SU-DHL-6 (cell line): ENCODE results near the gene VSTM2B.

Experiments used
- H2AFZ ChIP-seq: fragments of 200-600 bp; sonication (generic); 2 replicates; pipeline ENCODE4 v1.6.1; 2014; ENCODE audit warnings: low read depth, mild to moderate bottlenecking, moderate library complexity, mixed read lengths, antibody characterized with exemption, low read length; ENCODE audit not compliant: severe bottlenecking
- H3F3A ChIP-seq: fragments of 200-600 bp; shearing (Covaris generic); 2 replicates; pipeline ENCODE4 v1.6.0; 2016; ENCODE audit warnings: antibody characterized with exemption, mild to moderate bottlenecking; ENCODE audit not compliant: insufficient read depth
- H3K27ac ChIP-seq: fragments of 200-600 bp; sonication (generic); 2 replicates; pipeline ENCODE4 v1.5.1; 2016; ENCODE audit warnings: low read depth, mild to moderate bottlenecking, low read length, moderate library complexity, mixed read lengths
- H3K27me3 ChIP-seq: fragments of 200-600 bp; sonication (generic), shearing (Covaris generic); 2 replicates; pipeline ENCODE4 v1.6.0; 2014; ENCODE audit warnings: mild to moderate bottlenecking, low read length
- H3K36me3 ChIP-seq: fragments of 200-600 bp; sonication (generic); 2 replicates; pipeline ENCODE4 v1.6.1; 2014; ENCODE audit warnings: mild to moderate bottlenecking, low read length, mixed read lengths
- H3K4me2 ChIP-seq: fragments of 300-600, 200-600 bp; shearing (Covaris generic), sonication (generic); 2 replicates; pipeline ENCODE4 v1.6.0; 2014; ENCODE audit warnings: low read length, low read depth, mild to moderate bottlenecking; ENCODE audit not compliant: poor library complexity, severe bottlenecking
- H3K4me3 ChIP-seq: fragments of 200-600 bp; sonication (generic); 2 replicates; pipeline ENCODE4 v1.5.1; 2014; ENCODE audit warnings: antibody characterized with exemption, low read length, mild to moderate bottlenecking, mixed read lengths; ENCODE audit not compliant: insufficient read depth, poor library complexity, severe bottlenecking
- H3K79me2 ChIP-seq: fragments of 200-600 bp; sonication (generic); 2 replicates; pipeline ENCODE4 v1.6.1; 2014; ENCODE audit warnings: mild to moderate bottlenecking, low read length, moderate library complexity; ENCODE audit not compliant: insufficient read depth
- H3K9ac ChIP-seq: fragments of 200-600 bp; sonication (generic); 2 replicates; pipeline ENCODE4 v1.7.0; 2014; ENCODE audit warnings: mild to moderate bottlenecking, low read length
- H3K9me2 ChIP-seq: fragments of 200-600 bp; sonication (generic); replicated peaks from 2 replicates; pipeline ENCODE4 v1.6.1; 2014; ENCODE audit warnings: low read length; ENCODE audit not compliant: insufficient read depth
- H3K9me3 ChIP-seq: fragments of 200-600 bp; sonication (generic); 2 replicates; pipeline ENCODE4 v1.6.1; 2014; ENCODE audit warnings: low read length, mixed read lengths; ENCODE audit not compliant: insufficient read depth
- H4K20me1 ChIP-seq: fragments of 200-600 bp; sonication (generic); 2 replicates; pipeline ENCODE4 v1.6.1; 2014; ENCODE audit warnings: low read depth, mild to moderate bottlenecking, antibody characterized with exemption, low read length, moderate library complexity, mixed read lengths
- EZH2phosphoT487 ChIP-seq: fragments of 200-600 bp; sonication (generic), shearing (Covaris generic); conservative IDR thresholded peaks from 2 replicates; pipeline ENCODE4 v1.6.1; 2018; ENCODE audit warnings: mild to moderate bottlenecking, antibody characterized with exemption, low read length, moderate library complexity, mixed read lengths
- TF ChIP-seq, protein P1 (sequence below): fragments of 200-600 bp; sonication (generic); IDR thresholded peaks from one replicate; pipeline ENCODE4 v1.5.1; 2017; ENCODE audit warnings: antibody characterized with exemption, mild to moderate bottlenecking, low read length, moderate library complexity; ENCODE audit not compliant: insufficient read depth, poor library complexity, severe bottlenecking

Gene VSTM2B

DNA sequence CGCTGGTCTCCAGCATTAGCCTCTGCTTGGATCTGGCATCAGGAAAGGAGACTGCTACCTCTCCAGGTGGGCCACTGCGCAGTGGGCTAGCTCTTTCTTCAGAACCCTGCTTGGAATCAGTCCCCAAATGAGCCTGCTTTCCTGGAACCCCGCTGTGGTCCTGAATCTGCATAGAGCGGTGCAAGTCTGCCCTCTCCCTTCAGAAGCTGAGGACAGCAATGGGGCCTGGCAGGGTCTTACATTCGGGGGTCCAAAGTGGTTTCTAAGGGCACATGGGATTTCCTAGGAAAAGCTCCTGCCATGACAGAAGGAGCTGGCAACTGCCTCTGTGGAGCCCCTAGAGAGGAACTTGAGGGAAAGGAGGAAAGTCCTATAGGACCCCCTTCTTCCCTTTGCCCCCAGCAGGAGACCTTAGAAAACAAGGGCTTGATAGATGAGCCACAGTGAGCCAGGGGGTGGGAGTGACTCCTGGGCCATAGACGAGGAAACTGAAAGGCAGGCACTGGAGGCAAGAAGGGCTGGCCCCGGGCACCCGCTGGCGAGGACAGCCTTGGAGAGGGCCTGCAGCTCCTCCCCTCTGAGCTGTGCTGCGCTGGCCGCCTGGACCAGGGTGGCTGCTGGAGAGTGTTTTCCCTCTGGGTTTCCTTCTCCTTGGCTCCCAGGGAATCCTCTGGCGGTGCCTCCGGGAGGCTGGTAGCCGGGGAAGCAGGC lies 1.4 kb upstream of the VSTM2B start:
- Histone ChIP-seq H3F3A (no peaks in the 10 kb centered on the region), H3K4me3 (no peak overlapping the region), H4K20me1 (no peaks in the 10 kb centered on the region), H3K9me2 (no peaks in the 10 kb centered on the region), H3K27ac (no peak overlapping the region), H3K9ac (no peak overlapping the region), H3K27me3 (no peaks in the 10 kb centered on the region), H2AFZ (no peak overlapping the region), H3K9me3 (no peaks in the 10 kb centered on the region), H3K4me2 (no peak overlapping the region), H3K79me2 (no peaks in the 10 kb centered on the region), H3K36me3 (no peaks in the 10 kb centered on the region)
- TF ChIP-seq EZH2phosphoT487: no peak
- TF ChIP-seq, protein P1, sequence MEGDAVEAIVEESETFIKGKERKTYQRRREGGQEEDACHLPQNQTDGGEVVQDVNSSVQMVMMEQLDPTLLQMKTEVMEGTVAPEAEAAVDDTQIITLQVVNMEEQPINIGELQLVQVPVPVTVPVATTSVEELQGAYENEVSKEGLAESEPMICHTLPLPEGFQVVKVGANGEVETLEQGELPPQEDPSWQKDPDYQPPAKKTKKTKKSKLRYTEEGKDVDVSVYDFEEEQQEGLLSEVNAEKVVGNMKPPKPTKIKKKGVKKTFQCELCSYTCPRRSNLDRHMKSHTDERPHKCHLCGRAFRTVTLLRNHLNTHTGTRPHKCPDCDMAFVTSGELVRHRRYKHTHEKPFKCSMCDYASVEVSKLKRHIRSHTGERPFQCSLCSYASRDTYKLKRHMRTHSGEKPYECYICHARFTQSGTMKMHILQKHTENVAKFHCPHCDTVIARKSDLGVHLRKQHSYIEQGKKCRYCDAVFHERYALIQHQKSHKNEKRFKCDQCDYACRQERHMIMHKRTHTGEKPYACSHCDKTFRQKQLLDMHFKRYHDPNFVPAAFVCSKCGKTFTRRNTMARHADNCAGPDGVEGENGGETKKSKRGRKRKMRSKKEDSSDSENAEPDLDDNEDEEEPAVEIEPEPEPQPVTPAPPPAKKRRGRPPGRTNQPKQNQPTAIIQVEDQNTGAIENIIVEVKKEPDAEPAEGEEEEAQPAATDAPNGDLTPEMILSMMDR: no peak

- no peak overlapping the region for H2AFZ ChIP-seq
- H3F3A ChIP-seq: no peaks in the 10 kb centered on the region
- TF ChIP-seq, protein P1: no peak
- no peak for TF ChIP-seq EZH2phosphoT487
- no peak overlapping the region for H3K9ac ChIP-seq
- no peaks in the 10 kb centered on the region for H3K9me3 ChIP-seq
- H3K9me2 ChIP-seq: no peaks in the 10 kb centered on the region
- H3K36me3 ChIP-seq: no peaks in the 10 kb centered on the region
- no peaks in the 10 kb centered on the region for H4K20me1 ChIP-seq
- H3K27me3 ChIP-seq: no peaks in the 10 kb centered on the region
- no peak overlapping the region for H3K4me2 ChIP-seq
- no peak overlapping the region for H3K4me3 ChIP-seq
- H3K79me2 ChIP-seq: no peaks in the 10 kb centered on the region
- no peak overlapping the region for H3K27ac ChIP-seq
Measured at GRCh38 chr19:29524912-29525831, 622 bp upstream of the VSTM2B start.

- Histone ChIP-seq H3K27ac (no peak overlapping the region), H3K9me3 (no peaks in the 10 kb centered on the region), H3F3A (no peaks in the 10 kb centered on the region), H3K4me3 (no peak overlapping the region), H3K9me2 (no peaks in the 10 kb centered on the region), H3K79me2 (no peaks in the 10 kb centered on the region), H3K36me3 (no peaks in the 10 kb centered on the region), H3K9ac (no peak overlapping the region), H4K20me1 (no peaks in the 10 kb centered on the region), H2AFZ (no peak overlapping the region), H3K27me3 (no peaks in the 10 kb centered on the region), H3K4me2 (no peak overlapping the region)
- TF ChIP-seq EZH2phosphoT487: no peak
- TF ChIP-seq, protein P1: no peak
Measured at GRCh38 chr19:29526730-29527499, 1.1 kb downstream of the VSTM2B start.
